DND-41 (cell line): ENCODE results near the gene ZNF366.

Source experiments
- EZH2 ChIP-seq: IDR thresholded peaks from 3 replicates; pipeline ENCODE4 v1.6.1; 2012; ENCODE audit warnings: borderline replicate concordance, low read depth, mild to moderate bottlenecking, moderate library complexity, low read length, inconsistent platforms; ENCODE audit not compliant: severe bottlenecking
- TF ChIP-seq, protein P1 (sequence below): IDR thresholded peaks from 2 replicates; pipeline ENCODE4 v1.5.1; 2012; ENCODE audit warnings: borderline replicate concordance, low read length, moderate library complexity, mild to moderate bottlenecking; ENCODE audit not compliant: poor library complexity, severe bottlenecking; ENCODE audit errors: extremely low read depth

- TF ChIP-seq, protein P1, sequence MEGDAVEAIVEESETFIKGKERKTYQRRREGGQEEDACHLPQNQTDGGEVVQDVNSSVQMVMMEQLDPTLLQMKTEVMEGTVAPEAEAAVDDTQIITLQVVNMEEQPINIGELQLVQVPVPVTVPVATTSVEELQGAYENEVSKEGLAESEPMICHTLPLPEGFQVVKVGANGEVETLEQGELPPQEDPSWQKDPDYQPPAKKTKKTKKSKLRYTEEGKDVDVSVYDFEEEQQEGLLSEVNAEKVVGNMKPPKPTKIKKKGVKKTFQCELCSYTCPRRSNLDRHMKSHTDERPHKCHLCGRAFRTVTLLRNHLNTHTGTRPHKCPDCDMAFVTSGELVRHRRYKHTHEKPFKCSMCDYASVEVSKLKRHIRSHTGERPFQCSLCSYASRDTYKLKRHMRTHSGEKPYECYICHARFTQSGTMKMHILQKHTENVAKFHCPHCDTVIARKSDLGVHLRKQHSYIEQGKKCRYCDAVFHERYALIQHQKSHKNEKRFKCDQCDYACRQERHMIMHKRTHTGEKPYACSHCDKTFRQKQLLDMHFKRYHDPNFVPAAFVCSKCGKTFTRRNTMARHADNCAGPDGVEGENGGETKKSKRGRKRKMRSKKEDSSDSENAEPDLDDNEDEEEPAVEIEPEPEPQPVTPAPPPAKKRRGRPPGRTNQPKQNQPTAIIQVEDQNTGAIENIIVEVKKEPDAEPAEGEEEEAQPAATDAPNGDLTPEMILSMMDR: no peak
- TF ChIP-seq EZH2: no peak
These were observed 32.5 kb upstream of the ZNF366 start for GRCh38 chr5:72539726-72540125.
